Choroid plexus epithelial cell (primary cell): ENCODE measurements around the gene LRRC8D.

Experiments
- DNase-seq: peaks from one replicate; pipeline ENCODE4 v3.0.0-alpha.2; 2010; ENCODE audit warnings: low read depth
- H3K4me3 ChIP-seq: 2 replicates; pipeline ENCODE4 v1.5.1; 2011; ENCODE audit warnings: low read depth, mild to moderate bottlenecking, control low read depth, low read length, moderate library complexity
- TF ChIP-seq, protein P1 (sequence below): conservative IDR thresholded peaks from 2 replicates; pipeline ENCODE4 v1.5.1; 2011; ENCODE audit warnings: low read depth, mild to moderate bottlenecking, control low read depth, inconsistent platforms, low read length, moderate library complexity

LRRC8D gene

DNA sequence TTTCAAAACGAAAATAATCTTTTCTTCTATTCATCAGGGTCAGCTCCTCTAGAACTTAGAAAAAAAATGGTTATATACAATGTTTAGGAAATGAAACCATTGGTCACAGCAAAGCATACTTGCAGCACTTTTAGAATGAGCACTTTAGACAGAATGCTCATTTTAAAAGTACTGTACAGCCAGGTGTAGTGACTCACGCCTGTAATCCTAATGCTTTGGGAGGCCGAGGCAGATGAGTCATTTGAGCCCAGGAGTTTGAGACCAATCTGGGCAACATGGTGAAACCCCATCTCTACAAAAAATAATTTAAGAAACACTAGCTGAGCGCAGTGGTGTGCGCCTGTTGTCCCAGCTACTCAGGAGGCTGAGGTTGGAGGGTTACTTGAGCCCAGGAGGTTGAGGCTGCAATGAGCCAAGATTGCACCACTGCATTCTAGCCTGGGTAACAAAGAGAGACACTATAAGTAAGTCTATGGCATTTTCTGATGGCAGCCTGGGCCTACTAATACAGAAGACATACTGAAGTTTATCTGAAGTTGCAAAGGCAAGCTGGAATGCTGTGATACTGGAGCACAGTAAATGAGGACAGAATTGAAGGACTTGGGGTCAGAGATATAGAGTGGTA, 125.1 kb downstream of the LRRC8D start:
- DNase-seq, result peak; percentile 53
- TF ChIP-seq, protein P1, sequence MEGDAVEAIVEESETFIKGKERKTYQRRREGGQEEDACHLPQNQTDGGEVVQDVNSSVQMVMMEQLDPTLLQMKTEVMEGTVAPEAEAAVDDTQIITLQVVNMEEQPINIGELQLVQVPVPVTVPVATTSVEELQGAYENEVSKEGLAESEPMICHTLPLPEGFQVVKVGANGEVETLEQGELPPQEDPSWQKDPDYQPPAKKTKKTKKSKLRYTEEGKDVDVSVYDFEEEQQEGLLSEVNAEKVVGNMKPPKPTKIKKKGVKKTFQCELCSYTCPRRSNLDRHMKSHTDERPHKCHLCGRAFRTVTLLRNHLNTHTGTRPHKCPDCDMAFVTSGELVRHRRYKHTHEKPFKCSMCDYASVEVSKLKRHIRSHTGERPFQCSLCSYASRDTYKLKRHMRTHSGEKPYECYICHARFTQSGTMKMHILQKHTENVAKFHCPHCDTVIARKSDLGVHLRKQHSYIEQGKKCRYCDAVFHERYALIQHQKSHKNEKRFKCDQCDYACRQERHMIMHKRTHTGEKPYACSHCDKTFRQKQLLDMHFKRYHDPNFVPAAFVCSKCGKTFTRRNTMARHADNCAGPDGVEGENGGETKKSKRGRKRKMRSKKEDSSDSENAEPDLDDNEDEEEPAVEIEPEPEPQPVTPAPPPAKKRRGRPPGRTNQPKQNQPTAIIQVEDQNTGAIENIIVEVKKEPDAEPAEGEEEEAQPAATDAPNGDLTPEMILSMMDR, result no peak
- no peak overlapping the region for H3K4me3 ChIP-seq

DNA sequence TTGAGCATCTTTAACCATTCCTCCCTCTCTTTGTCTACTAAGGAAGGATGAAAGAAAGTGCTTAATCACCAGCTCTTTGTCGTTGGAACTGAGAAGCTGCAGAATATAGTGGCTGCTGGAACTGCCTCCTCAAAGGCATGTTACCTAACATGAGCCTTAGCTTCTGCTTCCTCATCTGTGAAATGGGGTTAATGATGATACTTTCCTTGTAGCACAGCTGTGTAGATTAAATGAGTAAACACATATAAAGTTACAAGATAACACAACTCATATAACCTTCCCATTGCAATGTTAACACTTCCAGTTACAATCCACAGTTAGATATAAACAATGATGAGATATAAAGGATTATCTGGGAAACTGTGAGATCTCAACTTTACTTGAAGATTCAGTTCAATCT, 125.7 kb downstream of the LRRC8D start:
- H3K4me3 ChIP-seq, result no peak overlapping the region
- DNase-seq, result no peak
- TF ChIP-seq, protein P1, result no peak

DNA sequence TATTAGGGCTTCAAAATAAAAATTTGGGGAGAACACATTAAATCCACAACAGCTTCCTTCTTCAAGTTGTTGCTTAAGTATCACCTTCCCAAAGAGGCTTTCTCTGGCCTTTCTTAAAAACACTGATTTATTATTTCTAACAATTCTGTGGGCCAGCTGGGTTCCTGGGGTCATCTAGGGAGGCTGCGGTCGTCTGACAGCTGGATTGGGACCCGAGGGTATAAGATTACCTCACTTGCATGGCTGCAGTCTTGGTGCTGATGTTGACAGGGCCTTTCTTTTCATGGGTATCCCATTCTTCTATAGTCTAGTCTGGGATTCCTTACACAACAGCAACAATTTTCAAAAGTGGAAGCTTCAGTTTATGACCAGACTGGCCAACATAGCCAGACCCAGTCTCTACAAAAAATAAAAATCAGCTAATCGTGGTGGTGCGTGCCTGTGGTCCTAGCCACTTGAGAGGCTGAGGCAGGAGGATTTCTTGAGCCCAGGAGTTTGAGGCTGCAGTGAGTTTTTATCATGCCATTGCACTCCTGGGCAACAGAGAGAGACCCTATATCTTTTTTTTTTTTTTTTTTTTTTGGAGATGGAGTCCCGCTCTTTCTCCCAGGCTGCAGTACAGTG, 128.0 kb downstream of the LRRC8D start:
- no peak overlapping the region for H3K4me3 ChIP-seq
- no peak for DNase-seq
- TF ChIP-seq, protein P1, result no peak

DNA sequence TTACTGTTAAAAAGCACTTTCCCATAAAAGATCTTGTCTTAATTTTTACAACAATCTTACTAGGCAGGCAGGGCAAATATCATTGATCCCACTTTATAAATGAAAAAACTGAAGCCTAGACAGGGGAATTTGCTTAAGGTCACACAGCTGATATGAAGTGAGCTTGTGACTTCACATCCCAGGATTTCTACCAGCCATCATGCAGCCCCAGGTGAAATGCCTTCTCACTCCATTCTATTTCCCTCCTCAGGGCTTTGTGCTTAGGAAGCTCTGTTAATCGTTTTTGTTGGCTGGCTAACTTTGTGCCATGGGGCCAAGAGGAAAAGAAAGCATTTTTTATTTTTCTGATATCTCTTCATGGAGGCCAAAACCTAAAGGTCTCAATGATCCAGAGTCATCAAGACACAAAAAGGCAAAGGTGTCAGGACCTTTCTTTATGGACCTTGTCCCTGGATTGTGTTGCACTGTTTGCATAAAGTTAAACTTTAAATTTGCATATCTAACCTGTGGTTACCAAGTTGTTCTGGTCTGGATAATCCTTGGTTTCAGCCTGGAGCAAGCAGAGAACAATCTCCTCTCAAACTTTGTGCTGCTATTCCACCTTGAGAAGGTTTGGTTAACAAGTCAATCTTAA, 129.3 kb downstream of the LRRC8D start:
- H3K4me3 ChIP-seq, result no peak overlapping the region
- TF ChIP-seq, protein P1, result no peak
- DNase-seq, result no peak

DNA sequence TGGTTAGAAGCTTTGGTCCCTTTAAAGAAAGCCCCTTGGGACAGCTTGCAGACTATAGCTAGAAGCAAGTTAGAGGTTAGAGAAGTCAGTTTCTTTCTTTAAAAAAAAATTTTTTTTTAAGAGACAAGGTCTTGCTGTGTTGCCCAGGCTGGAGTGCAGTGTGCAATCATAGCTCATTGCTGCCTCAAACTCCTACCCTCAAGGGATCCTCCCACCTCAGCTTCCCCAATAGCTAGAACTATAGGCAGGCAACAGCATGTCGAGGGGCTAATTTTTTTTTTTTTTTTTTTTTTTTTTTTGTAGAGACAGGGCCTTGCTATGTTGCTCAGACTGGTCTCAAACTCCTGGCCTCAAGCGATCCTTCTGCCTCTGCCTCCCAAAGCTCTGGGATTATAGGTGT, 129.9 kb downstream of the LRRC8D start:
- TF ChIP-seq, protein P1, result no peak
- no peak overlapping the region for H3K4me3 ChIP-seq
- no peak for DNase-seq

DNA sequence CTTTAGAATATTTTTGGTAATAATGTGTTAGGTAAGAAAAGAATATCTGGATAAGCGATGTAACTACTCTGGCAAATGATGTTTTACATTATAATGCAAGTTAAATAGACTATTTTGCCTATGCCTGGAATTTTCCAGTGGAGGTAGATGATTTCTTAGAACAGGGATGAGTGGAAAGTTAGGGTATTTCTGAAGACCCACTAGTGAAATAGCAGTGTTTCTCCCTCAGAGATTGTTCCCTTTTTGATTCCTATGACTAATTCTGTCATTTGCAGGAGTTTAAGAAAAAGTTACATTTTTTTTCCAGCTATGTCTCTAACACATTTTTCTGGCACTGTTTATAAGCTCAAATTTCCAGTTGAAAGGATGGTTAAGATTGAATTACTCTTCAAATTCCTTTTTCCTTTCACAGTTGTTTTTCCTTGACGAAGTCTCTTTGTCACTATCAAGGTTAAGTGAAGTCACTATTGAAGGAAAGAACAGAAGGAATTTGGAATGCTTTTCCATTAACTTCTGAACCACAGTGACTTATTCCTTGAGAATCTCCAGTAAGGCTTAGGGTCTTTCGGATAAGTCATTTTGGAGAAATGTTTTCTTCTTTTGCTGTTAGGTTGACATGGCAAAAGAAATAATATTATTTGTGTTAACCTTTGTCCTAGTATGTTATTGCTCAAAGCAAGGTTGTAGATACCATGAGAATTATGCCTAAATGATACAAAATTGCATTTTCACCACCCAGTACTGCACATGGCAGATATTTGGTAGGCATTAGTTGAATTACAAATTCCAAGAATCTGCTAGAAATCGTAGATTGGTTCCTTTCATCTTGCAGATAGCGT, 131.2 kb downstream of the LRRC8D start:
- peak; percentile 49 for DNase-seq
- TF ChIP-seq, protein P1, result no peak
- H3K4me3 ChIP-seq, result no peak overlapping the region
